ENCODE data around the gene TOR2A. TPM values are rescaled to one million over a fixed set of nuclear protein-coding genes. Genes with fewer than 3 reads are reported as not detected.

TOR2A gene
- total and polyA plus RNA-seq, 5 experiments from 2014 or later: 9.8 to 24.7 (median 18.1) TPM

DNA sequence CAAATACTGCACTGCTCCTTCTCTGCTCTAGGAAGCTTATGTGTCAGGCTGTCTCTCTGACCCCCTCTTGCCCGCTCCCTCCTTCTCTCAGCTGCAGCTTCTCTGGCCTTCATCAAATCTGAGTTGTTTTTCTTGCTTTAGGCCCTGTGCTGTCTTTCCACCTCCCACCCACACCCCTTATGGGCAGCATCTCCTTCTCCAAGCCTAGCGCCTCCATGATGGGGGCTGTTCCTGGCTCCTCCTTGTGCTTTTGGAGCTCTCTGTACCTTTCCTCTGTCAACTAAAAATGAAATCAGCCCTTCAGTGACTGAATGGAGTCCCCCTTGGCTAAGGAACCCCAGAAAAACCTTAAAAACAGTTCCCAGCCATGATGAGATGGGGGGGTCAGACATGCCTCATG, 35.0 kb downstream of the TOR2A start:
- Mint-ChIP-seq H3K36me3 (no peaks in the 10 kb centered on the region), H3K9me3 (no peaks in the 10 kb centered on the region), H3K27ac (peak overlapping the region in 3 of 10 donors; percentile 43 to 76 (median 58)), H3K4me1 (peaks cover 6 to 15% (median 11%) of the 10 kb centered on the region in 4 donors), H3K27me3 (peaks cover 0 to 1% (median 0%) of the 10 kb centered on the region in 5 donors), H3K4me3 (peak overlapping the region; percentile 2 to 89 (median 80))
- POLR2A ChIA-PET: interaction anchor here (0.6 to 1.5 kb wide), 2 partner anchors 15 to 35 kb away, joined by 3 to 6 read pairs; partner anchors contain the start of genes PTRH1, TOR2A and TTC16
- no peak for DNase-seq
- ATAC-seq: no peak

GRCh38 chr9:127698985-127699670, 36.0 kb downstream of the TOR2A start:
- Mint-ChIP-seq H3K4me3 (peak overlapping the region; percentile 76 to 89 (median 85)), H3K4me1 (peaks cover 8 to 15% (median 12%) of the 10 kb centered on the region in 4 donors), H3K36me3 (no peaks in the 10 kb centered on the region), H3K9me3 (no peaks in the 10 kb centered on the region), H3K27ac (peak overlapping the region; percentile 14 to 91 (median 82)), H3K27me3 (no peaks in the 10 kb centered on the region)
- DNase-seq (peak; percentile 62 to 93 (median 79)), ATAC-seq (peak; percentile 96 to 99)
- POLR2A ChIA-PET: interaction anchor here (0.7 to 1.5 kb wide), 3 partner anchors 10 to 184 kb away, joined by 4 to 6 read pairs (median 5); partner anchors contain the start of genes PTRH1 and TTC16

DNA sequence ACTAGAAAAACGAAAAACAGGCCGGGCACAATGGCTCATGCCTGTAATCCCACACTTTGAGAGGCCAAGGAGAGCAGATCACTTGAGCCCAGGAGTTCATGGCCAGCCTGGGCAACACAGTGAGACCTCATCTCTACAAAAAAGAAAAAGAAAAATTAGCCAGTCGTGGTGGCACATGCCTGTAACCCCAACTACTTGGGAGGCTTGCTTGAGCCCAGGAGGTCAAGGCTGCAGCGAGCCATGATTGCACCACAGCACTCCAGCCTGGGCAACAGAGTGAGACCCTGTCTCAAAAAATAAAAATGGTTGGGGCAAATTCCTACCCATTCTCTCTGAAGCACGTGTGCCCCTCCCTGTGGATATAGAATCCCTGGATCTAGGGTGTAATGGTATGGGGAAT, 36.7 kb downstream of the TOR2A start:
- peaks cover 0 to 4% (median 0%) of the 10 kb centered on the region in 3 donors for H3K36me3 Mint-ChIP-seq
- H3K4me3 Mint-ChIP-seq: peak overlapping the region; percentile 14 to 86 (median 52)
- peak overlapping the region in 4 of 10 donors; percentile 24 to 86 (median 44) for H3K27ac Mint-ChIP-seq
- no peaks in the 10 kb centered on the region for H3K27me3 Mint-ChIP-seq
- H3K9me3 Mint-ChIP-seq: no peaks in the 10 kb centered on the region
- DNase-seq (no peak), ATAC-seq (no peak)
- peaks cover 8 to 15% (median 12%) of the 10 kb centered on the region in 4 donors for H3K4me1 Mint-ChIP-seq
- POLR2A ChIA-PET: interaction anchor here (0.7 to 1.5 kb wide), 2 partner anchors 17 to 184 kb away, joined by 4 to 6 read pairs; partner anchors contain the start of genes PTRH1 and TTC16

- POLR2A ChIA-PET: interaction anchor here (1.0 kb wide), 1 partner anchor 90 kb away, joined by 3 read pairs; no protein-coding TSS in a partner anchor
- DNase-seq (no peak), ATAC-seq (no peak)
- Mint-ChIP-seq H3K27me3 (no peaks in the 10 kb centered on the region), H3K4me1 (peaks cover 8 to 15% (median 12%) of the 10 kb centered on the region in 4 donors), H3K27ac (peak overlapping the region in 4 of 10 donors; percentile 15 to 50 (median 34)), H3K36me3 (peaks cover 0 to 4% (median 0%) of the 10 kb centered on the region in 3 donors), H3K4me3 (peak overlapping the region in 1 of 10 donors; percentile 14), H3K9me3 (no peaks in the 10 kb centered on the region)
Observed at GRCh38 chr9:127697575-127697974, 37.5 kb downstream of the TOR2A start.

DNA sequence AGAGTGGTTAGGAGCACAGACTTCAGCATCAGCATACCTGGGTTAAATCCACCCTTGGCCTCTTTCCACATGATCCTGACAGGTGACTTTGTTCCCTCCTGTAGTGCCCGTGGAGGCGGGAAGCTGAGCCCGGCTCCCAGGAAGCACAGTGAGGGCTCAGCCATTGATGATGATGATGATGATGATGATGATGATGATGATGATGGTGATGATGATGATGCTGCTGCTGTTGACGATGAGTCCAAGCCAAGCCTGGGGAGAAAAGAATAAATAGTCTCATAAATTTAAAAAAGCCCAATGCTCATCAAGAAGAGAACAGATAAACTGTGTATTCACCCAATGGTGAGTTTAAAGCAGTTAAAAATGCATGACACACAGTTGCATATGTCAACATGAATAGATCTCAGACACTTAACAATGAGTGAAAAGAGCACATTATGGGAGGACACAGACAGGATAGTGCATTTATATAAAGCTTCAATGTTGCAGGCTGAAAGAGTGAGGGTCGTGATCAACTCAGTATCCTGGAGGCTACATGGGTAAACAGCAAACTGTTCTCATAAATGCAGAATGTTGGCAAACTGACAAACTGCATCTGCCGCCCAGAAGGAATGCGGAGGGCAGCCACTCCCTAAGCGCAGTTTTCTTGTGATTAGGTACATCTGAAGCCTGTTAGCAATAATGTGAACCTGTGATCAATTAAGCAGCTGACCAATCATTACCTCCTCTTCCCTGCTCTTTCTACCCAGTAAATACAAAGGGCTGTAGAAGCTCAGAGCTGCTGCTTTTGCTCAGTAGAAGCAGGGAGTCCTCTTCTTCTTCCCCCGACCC, 40.0 kb downstream of the TOR2A start:
- Mint-ChIP-seq H3K4me3 (no peak overlapping the region), H3K36me3 (peaks cover 0 to 12% (median 0%) of the 10 kb centered on the region in 3 donors), H3K9me3 (no peaks in the 10 kb centered on the region), H3K27me3 (no peaks in the 10 kb centered on the region), H3K4me1 (peaks cover 8 to 12% (median 12%) of the 10 kb centered on the region in 4 donors), H3K27ac (peak overlapping the region in 2 of 10 donors; percentile 6 to 24)
- no peak for DNase-seq
- POLR2A ChIA-PET: no interaction called here
- no peak for ATAC-seq

GRCh38 chr9:127693697-127694096, 41.4 kb downstream of the TOR2A start:
- Mint-ChIP-seq H3K27ac (peak overlapping the region in 1 of 10 donors; percentile 2), H3K27me3 (no peaks in the 10 kb centered on the region), H3K4me3 (no peak overlapping the region), H3K4me1 (peaks cover 0 to 6% (median under 1%) of the 10 kb centered on the region in 4 donors), H3K36me3 (peaks cover 0 to 15% (median 0%) of the 10 kb centered on the region in 3 donors), H3K9me3 (no peaks in the 10 kb centered on the region)
- ATAC-seq (no peak), DNase-seq (no peak)
- POLR2A ChIA-PET: no interaction called here

DNA sequence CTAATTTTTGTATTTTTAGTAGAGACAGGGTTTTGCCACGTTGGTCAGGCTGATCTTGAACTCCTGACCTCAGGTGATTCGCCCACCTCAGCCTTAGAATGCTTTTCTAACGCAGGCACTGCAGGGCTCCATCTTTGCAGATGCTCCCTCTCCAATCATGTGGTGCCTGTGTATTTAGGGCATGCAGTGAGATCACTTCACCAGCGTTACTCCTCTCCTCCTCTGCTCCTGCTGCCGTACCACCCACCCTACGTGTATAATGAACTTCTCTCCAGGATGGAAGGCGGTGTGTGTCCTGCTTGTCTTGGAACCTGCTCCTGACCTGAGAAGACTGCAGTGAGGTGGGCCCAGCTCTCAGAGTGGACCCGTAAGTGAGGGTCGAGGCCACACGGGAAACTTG, 42.0 kb downstream of the TOR2A start:
- H3K9me3 Mint-ChIP-seq: no peaks in the 10 kb centered on the region
- H3K4me3 Mint-ChIP-seq: no peak overlapping the region
- POLR2A ChIA-PET: no interaction called here
- H3K27me3 Mint-ChIP-seq: no peaks in the 10 kb centered on the region
- ATAC-seq: no peak
- H3K36me3 Mint-ChIP-seq: peaks cover 0 to 15% (median 0%) of the 10 kb centered on the region in 3 donors
- H3K27ac Mint-ChIP-seq: no peak overlapping the region
- H3K4me1 Mint-ChIP-seq: peaks cover 0 to 6% (median under 1%) of the 10 kb centered on the region in 4 donors
- DNase-seq: no peak

- peaks cover 0 to 6% (median 0%) of the 10 kb centered on the region in 4 donors for H3K4me1 Mint-ChIP-seq
Observed at GRCh38 chr9:127692071-127692470, 43.0 kb downstream of the TOR2A start.

DNA sequence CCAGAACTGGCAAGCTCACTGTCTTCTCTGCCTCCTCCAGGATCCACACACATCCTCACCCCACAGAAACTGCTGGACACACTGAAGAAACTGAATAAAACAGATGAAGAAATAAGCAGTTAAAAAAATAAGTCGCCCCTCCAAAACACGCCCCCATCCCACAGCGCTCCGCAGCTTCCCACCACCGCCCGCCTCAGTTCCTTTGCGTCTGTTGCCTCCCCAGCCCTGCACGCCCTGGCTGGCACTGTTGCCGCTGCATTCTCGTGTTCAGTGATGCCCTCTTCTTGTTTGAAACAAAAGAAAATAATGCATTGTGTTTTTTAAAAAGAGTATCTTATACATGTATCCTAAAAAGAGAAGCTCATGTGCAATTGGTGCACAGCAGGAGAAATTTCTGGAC, 44.4 kb downstream of the TOR2A start:
- peaks cover 0 to 19% (median 0%) of the 10 kb centered on the region in 3 donors for H3K36me3 Mint-ChIP-seq
- H3K4me3 Mint-ChIP-seq: no peak overlapping the region

More at GRCh38 chr9:127692071-127692470, 43.0 kb downstream of the TOR2A start:
- ATAC-seq (no peak), DNase-seq (no peak)
- H3K27ac Mint-ChIP-seq: peak overlapping the region in 2 of 10 donors; percentile 14 to 37
- peak overlapping the region in 1 of 10 donors; percentile 29 for H3K4me3 Mint-ChIP-seq
- H3K9me3 Mint-ChIP-seq: no peaks in the 10 kb centered on the region
- H3K27me3 Mint-ChIP-seq: no peaks in the 10 kb centered on the region
- peaks cover 0 to 15% (median 0%) of the 10 kb centered on the region in 3 donors for H3K36me3 Mint-ChIP-seq
- POLR2A ChIA-PET: interaction anchor here (0.7 kb wide), 1 partner anchor 95 kb away, joined by 3 read pairs; no protein-coding TSS in a partner anchor

GRCh38 chr9:127689329-127690000, 45.6 kb downstream of the TOR2A start:
- Mint-ChIP-seq H3K4me3 (no peak overlapping the region), H3K27ac (no peak overlapping the region), H3K36me3 (peaks cover 0 to 27% (median 3%) of the 10 kb centered on the region in 3 donors), H3K27me3 (no peaks in the 10 kb centered on the region), H3K4me1 (peaks cover 0 to 3% (median 0%) of the 10 kb centered on the region in 4 donors), H3K9me3 (no peaks in the 10 kb centered on the region)
- ATAC-seq (no peak), DNase-seq (no peak)
- POLR2A ChIA-PET: interaction anchor here (0.6 kb wide), 1 partner anchor 9 kb away, joined by 5 read pairs; no protein-coding TSS in a partner anchor

More for the DNA sequence above, 44.4 kb downstream of the TOR2A start:
- ATAC-seq (no peak), DNase-seq (no peak)
- Mint-ChIP-seq H3K27me3 (no peaks in the 10 kb centered on the region), H3K9me3 (no peaks in the 10 kb centered on the region), H3K27ac (no peak overlapping the region), H3K4me1 (peaks cover 0 to 6% (median 0%) of the 10 kb centered on the region in 4 donors)
- POLR2A ChIA-PET: no interaction called here

DNA sequence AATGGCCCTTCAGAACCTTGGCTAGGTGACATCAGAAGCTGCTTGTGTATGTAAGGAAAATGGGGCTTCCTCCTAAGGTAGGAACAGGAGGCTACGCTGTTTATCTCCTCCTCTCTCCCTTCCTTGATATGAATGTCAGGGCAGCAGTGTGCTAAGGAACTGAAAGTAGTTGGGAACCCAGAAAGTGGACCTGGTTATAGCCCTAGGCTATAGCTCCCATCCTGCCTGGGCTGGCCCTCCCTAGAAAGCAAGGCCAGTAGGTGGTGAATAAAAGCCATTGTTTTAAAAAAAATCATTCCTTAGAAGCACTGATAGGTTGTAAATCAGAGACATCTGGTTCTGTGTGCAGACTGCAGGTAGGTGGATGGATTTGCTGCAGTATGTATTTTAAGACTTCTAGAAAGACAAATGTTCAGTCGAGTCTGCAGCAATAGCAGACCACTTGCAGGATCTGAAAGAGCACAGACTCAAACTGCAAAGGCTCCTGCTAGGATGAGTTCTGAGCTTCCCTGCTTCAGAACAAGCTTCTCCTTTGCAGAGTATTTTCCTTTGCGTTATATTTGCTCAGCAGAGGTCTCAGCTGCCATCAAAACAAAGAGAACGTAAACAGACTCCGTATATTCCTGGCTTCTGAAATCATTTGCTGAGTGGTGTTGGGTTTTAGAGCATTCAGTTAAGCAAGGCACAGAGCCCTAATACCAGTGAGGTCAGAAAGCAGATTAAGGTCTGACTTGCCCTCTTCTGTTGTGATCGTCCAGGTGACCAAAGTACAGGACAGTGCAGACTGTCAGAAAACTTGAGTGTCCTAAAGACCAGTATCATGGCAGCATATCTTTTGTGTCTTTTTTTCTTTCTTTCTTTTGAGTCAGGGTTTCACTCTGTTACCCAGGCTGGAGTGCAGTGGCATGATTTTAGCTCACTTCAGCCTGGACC, 48.4 kb downstream of the TOR2A start:
- POLR2A ChIA-PET: interaction anchor here (0.5 to 1.2 kb wide), 2 partner anchors 25 to 293 kb away, joined by 3 read pairs; no protein-coding TSS in a partner anchor
- no peak overlapping the region for H3K27ac Mint-ChIP-seq
- H3K27me3 Mint-ChIP-seq: no peaks in the 10 kb centered on the region
- H3K4me1 Mint-ChIP-seq: no peaks in the 10 kb centered on the region
- ATAC-seq (no peak), DNase-seq (no peak)
- H3K9me3 Mint-ChIP-seq: no peaks in the 10 kb centered on the region
- no peak overlapping the region for H3K4me3 Mint-ChIP-seq
- peaks cover 0 to 41% (median 3%) of the 10 kb centered on the region in 3 donors for H3K36me3 Mint-ChIP-seq

Measured in naive thymus-derived CD8-positive, alpha-beta T cell (primary cell).